SK-N-MC (cell line): ENCODE results near the gene SPEM3.

Experiments used
- EZH2 ChIP-seq: fragments of 200-600 bp; sonication (generic); IDR thresholded peaks from one replicate; pipeline ENCODE4 v1.6.1; 2017; ENCODE audit warnings: antibody characterized with exemption
- FOXP2 ChIP-seq: optimal IDR thresholded peaks from 2 replicates; pipeline ENCODE3; 2011; ENCODE audit warnings: mild to moderate bottlenecking, moderate library complexity; ENCODE audit not compliant: insufficient read depth; ENCODE audit errors: extremely low read length, control extremely low read depth
- POLR2AphosphoS5 ChIP-seq: IDR thresholded peaks from 2 replicates; pipeline ENCODE4 v1.6.1; 2012; ENCODE audit warnings: mild to moderate bottlenecking, low read depth, low read length, borderline replicate concordance

DNA sequence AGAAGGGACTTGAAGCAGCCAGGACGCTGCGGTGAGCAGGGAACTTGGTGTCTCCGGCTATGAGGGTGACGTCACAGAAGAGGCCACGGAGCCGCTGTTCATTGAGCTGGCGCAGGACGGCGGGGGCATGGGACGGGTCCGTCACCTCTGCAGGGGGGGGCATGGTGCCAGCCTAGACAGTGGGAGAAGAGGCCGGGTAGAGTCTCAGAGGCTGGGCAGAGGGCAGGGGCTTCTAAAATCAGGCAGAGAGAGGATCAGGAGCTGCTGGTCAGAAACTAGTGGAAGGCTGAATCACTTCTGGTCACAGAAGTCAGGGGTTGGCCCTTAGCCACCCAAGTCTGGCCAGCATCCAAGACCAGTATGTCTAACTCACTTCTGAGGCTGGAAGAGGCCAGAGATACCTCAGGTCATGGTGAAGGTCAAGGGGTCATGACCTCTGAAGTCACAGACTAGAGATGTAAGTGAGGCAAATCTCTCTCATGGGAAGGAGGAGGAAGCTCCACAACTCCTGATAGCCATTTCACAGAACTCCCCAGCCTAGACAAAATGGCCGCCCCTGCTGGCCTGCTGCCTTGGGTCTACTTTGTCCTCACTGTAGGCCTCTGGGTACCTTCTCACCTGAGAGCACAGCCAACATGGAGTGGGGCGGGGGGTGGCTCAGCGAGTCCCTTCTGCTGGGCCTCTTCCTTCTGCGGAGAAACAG, 38.1 kb downstream of the SPEM3 start:
- no peak for TF ChIP-seq POLR2AphosphoS5
- no peak for TF ChIP-seq EZH2
- no peak for TF ChIP-seq FOXP2
